Mammary epithelial cell (primary cell): ENCODE data around the gene SMYD3.

ENCODE experiments used
- EZH2 ChIP-seq: IDR thresholded peaks from 2 replicates; pipeline ENCODE4 v1.6.1; 2012; ENCODE audit warnings: low read length, inconsistent platforms, borderline replicate concordance
- TF ChIP-seq, protein P1 (sequence below), 2 donors: IDR thresholded peaks in 1 of 2; conservative IDR thresholded peaks in 1 of 2; 2 replicates each; pipeline ENCODE4 v1.5.1; 2011 to 2012; ENCODE audit warnings: inconsistent platforms in 2 of 2, low read length in 2 of 2, mild to moderate bottlenecking in 2 of 2, control low read depth in 1 of 2, low read depth in 1 of 2; ENCODE audit not compliant: insufficient read depth in 1 of 2; ENCODE audit errors: extremely low read depth in 1 of 2

DNA sequence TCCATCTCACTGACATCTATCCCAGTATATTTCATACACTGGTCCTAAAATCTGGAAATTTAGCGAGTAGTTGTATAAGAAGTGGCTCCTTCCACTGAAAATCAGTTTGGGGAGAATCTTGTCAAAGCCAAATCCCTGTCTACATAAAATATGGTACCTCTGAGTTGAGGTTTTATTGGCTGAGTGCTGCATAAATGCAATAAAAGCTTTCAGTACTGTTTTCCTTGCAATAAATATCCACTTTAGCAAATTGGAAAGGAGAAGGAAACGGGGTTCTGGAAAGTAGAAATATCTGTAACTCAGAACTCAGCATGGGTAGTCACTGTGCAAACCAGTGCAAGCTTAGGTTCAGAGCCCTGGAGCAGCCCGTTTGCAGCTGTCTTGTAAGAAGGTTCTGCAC lies 580.2 kb downstream of the SMYD3 start:
- TF ChIP-seq EZH2: no peak
- TF ChIP-seq, protein P1, sequence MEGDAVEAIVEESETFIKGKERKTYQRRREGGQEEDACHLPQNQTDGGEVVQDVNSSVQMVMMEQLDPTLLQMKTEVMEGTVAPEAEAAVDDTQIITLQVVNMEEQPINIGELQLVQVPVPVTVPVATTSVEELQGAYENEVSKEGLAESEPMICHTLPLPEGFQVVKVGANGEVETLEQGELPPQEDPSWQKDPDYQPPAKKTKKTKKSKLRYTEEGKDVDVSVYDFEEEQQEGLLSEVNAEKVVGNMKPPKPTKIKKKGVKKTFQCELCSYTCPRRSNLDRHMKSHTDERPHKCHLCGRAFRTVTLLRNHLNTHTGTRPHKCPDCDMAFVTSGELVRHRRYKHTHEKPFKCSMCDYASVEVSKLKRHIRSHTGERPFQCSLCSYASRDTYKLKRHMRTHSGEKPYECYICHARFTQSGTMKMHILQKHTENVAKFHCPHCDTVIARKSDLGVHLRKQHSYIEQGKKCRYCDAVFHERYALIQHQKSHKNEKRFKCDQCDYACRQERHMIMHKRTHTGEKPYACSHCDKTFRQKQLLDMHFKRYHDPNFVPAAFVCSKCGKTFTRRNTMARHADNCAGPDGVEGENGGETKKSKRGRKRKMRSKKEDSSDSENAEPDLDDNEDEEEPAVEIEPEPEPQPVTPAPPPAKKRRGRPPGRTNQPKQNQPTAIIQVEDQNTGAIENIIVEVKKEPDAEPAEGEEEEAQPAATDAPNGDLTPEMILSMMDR (conservative IDR thresholded peaks at IDR 0.05 in 1 of 2, IDR thresholded peaks at IDR 0.05 in 1 of 2; ENCODE audit: extremely low read depth in 1 of 2, insufficient read depth in 1 of 2, low read depth in 1 of 2, low read length in 2 of 2): no peak
